ENCODE data around the gene NR6A1. TPM values are rescaled to one million over a fixed set of nuclear protein-coding genes. Genes with fewer than 3 reads are reported as not detected.
A peak's percentile ranks its signal among the peaks of the same experiment; 100 is the strongest.

The NR6A1 gene
- total and polyA plus RNA-seq, 2 experiments from 2014 or later, result 0.16 TPM; not detected in 1

DNA sequence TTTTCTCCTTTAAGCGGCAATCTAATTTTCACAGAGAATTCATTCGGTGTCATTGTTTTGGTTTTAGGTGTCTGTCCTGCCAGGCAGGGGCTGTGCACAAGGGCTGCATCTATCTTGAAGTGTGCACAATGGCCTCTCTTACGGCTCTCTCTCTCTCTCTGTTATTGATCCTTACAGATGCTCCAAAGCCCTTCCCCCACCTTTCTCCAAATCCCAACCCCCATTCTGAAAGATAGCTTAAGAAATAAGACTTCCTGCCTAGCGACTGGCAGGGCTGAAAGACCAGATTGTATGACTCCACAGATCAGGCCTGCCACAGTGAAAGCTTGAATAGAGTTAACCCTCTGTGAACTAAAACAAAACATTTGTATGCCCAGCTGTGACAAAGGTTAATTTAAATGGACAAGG, 177.5 kb downstream of the NR6A1 start:
- in situ Hi-C loops (cut with MboI), result no loop called here
- DNase-seq, result peak; percentile 30
- no peak overlapping the region for H3K27ac ChIP-seq

DNA sequence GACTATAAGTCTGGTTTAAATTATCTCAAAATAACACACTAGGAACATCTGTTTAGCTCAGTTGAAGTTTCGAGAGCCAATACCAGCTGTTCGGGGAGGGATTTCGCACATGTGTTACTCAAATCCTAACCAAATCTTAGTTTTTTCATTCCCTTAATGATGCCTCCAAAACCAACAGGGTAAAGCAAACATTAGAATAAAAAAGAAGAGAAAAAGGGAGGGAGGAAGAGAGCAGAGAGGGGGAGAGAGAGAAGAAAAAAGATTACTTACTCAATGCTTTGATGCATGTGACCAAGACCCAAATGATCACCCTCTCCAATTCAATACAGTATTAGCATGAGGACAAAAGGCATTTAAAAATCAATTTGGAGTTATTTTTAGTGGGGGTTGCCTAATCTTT, 177.9 kb downstream of the NR6A1 start:
- TF ChIP-seq EZH2 (IDR thresholded peaks at IDR 0.05; ENCODE audit: insufficient read depth, poor library complexity, severe bottlenecking), result no peak
- no peak for TF ChIP-seq EZH2phosphoT487 (IDR thresholded peaks at IDR 0.05; ENCODE audit: insufficient read depth, low read depth)
- WGBS, 2 experiments (ENCODE audit: low coverage in 1 of 2, low lambda C conversion rate in 2 of 2, missing lambda C conversion rate in 2 of 2), result 43 to 50% methylated on average over 3 of the region's 3 CpGs
- in situ Hi-C loops (cut with MboI), result no loop called here

More for the DNA sequence above, 177.5 kb downstream of the NR6A1 start:
- peaks cover 12% of the 10 kb centered on the region; the same call in 1 of the 2 replicates for H3K4me1 ChIP-seq (ENCODE audit: insufficient read depth)
- TF ChIP-seq EZH2 (IDR thresholded peaks at IDR 0.05; ENCODE audit: insufficient read depth, poor library complexity, severe bottlenecking) (no peak), EZH2phosphoT487 (IDR thresholded peaks at IDR 0.05; ENCODE audit: insufficient read depth, low read depth) (no peak)
- H3K27me3 ChIP-seq (replicated peaks; ENCODE audit: insufficient read depth), result no peaks in the 10 kb centered on the region
- H2AFZ ChIP-seq, result peak overlapping the region; percentile 50; the same call in 1 of the 2 replicates
- no peaks in the 10 kb centered on the region for H3K36me3 ChIP-seq (ENCODE audit: low read depth)
- H3K9me3 ChIP-seq (ENCODE audit: low read depth), result no peaks in the 10 kb centered on the region
- H3K79me2 ChIP-seq (ENCODE audit: insufficient read depth), result no peaks in the 10 kb centered on the region
- no peaks in the 10 kb centered on the region for H3F3A ChIP-seq (ENCODE audit: insufficient read depth)
- H3K4me3 ChIP-seq, result no peak overlapping the region
- no peak overlapping the region for H3K4me2 ChIP-seq (ENCODE audit: unreplicated experiment)
- H4K20me1 ChIP-seq (ENCODE audit: insufficient read depth), result no peaks in the 10 kb centered on the region
- H3K9ac ChIP-seq, result no peak overlapping the region
- WGBS, 2 experiments (ENCODE audit: low coverage in 1 of 2, low lambda C conversion rate in 2 of 2, missing lambda C conversion rate in 2 of 2), result 28 to 36% methylated on average over 4 of the region's 4 CpGs
- no peaks in the 10 kb centered on the region for H3K9me2 ChIP-seq (ENCODE audit: insufficient read depth)

DNA sequence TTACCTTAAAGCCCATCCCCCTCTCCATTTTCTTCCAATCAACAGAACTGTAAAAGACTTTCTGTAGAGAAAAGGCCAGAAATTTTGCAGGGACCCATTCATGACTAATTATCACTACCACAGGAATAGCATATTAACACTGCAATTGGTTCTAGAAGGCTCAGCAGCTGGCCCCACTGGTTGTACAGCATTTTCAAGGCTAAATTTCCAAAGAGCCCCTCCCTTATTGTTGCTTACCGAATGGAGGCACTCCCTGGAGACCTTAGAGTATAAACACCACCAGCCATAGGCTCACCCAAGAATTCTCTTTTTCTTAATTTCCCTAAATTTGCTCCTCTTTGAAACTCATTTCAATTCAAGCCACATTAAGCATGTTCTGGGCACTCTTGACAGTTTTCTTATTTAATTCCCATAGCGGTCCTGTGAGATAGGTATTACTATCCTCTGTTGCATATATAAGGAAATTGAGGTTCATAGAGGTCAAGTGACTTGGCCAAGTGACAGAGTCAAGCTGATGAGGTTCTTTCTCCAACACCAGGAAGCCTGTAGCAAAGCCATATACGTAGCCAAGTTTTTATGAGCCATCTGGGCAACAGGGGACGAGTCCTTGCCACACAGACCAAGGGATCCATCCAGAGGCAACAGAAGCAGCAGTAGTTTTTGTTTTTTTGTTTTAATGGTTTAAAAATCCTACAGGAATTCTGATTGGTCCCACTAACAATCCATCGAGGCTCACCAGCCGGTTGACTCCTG, 180.0 kb downstream of the NR6A1 start:
- Histone ChIP-seq H2AFZ (no peak overlapping the region), H3K9me2 (ENCODE audit: insufficient read depth) (no peaks in the 10 kb centered on the region), H3K79me2 (ENCODE audit: insufficient read depth) (no peaks in the 10 kb centered on the region), H3K9ac (no peak overlapping the region), H3K27ac (no peak overlapping the region), H3K36me3 (ENCODE audit: low read depth) (no peaks in the 10 kb centered on the region), H3K27me3 (replicated peaks; ENCODE audit: insufficient read depth) (no peaks in the 10 kb centered on the region), H3K9me3 (ENCODE audit: low read depth) (no peaks in the 10 kb centered on the region), H4K20me1 (ENCODE audit: insufficient read depth) (no peaks in the 10 kb centered on the region), H3K4me1 (ENCODE audit: insufficient read depth) (peaks cover 20% of the 10 kb centered on the region; the same call in 1 of the 2 replicates), H3F3A (ENCODE audit: insufficient read depth) (0 out of 2 replicates have a peak, but pooled peaks cover 8% of the 10 kb centered on the region), H3K4me3 (no peak overlapping the region), H3K4me2 (ENCODE audit: unreplicated experiment) (no peak overlapping the region)
- DNase-seq, result no peak
- in situ Hi-C loops (cut with MboI), result no loop called here
- 74 to 77% methylated on average over 6 of the region's 6 CpGs for WGBS, 2 experiments (ENCODE audit: low coverage in 1 of 2, low lambda C conversion rate in 2 of 2, missing lambda C conversion rate in 2 of 2)
- TF ChIP-seq EZH2phosphoT487 (IDR thresholded peaks at IDR 0.05; ENCODE audit: insufficient read depth, low read depth) (no peak), EZH2 (IDR thresholded peaks at IDR 0.05; ENCODE audit: insufficient read depth, poor library complexity, severe bottlenecking) (no peak)

More for the DNA sequence above, 177.9 kb downstream of the NR6A1 start:
- no peaks in the 10 kb centered on the region for H3K27me3 ChIP-seq (replicated peaks; ENCODE audit: insufficient read depth)
- peaks cover 12% of the 10 kb centered on the region; the same call in 1 of the 2 replicates for H3K4me1 ChIP-seq (ENCODE audit: insufficient read depth)
- no peak overlapping the region for H3K4me2 ChIP-seq (ENCODE audit: unreplicated experiment)
- no peak overlapping the region for H3K4me3 ChIP-seq
- H3F3A ChIP-seq (ENCODE audit: insufficient read depth), result no peaks in the 10 kb centered on the region
- no peaks in the 10 kb centered on the region for H3K9me3 ChIP-seq (ENCODE audit: low read depth)
- no peak overlapping the region for H3K27ac ChIP-seq
- no peaks in the 10 kb centered on the region for H4K20me1 ChIP-seq (ENCODE audit: insufficient read depth)
- no peak overlapping the region for H3K9ac ChIP-seq
- no peaks in the 10 kb centered on the region for H3K9me2 ChIP-seq (ENCODE audit: insufficient read depth)
- no peaks in the 10 kb centered on the region for H3K36me3 ChIP-seq (ENCODE audit: low read depth)
- H2AFZ ChIP-seq, result 0 out of 2 replicates have a peak overlapping the region, but pooled peaks have one; percentile 50
- DNase-seq, result no peak
- H3K79me2 ChIP-seq (ENCODE audit: insufficient read depth), result no peaks in the 10 kb centered on the region

DNA sequence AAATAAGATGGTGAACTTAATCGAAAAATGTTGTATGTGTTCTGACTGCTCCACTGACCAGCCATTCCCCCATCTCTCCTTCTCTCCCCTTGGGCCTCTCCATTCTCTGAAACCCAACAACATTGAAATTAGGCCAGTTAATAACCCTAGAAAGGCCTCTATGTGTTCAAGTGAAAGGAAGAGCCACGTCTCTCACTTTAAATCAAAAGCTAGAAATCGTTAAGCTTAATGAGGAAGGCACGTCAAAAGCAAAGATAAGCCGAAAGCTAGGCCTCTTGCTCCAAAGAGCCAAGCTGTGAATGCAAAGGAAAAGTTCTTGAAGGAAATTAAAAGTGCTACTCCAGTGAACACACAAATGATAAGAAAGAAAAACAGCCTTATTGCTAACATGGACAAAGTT, 186.5 kb downstream of the NR6A1 start:
- Histone ChIP-seq H3K36me3 (ENCODE audit: low read depth) (no peaks in the 10 kb centered on the region), H3K27ac (no peak overlapping the region), H3K9me2 (ENCODE audit: insufficient read depth) (no peaks in the 10 kb centered on the region), H3F3A (ENCODE audit: insufficient read depth) (0 out of 2 replicates have a peak, but pooled peaks cover 8% of the 10 kb centered on the region), H3K4me3 (no peak overlapping the region), H3K9me3 (ENCODE audit: low read depth) (no peaks in the 10 kb centered on the region), H4K20me1 (ENCODE audit: insufficient read depth) (no peaks in the 10 kb centered on the region), H3K4me2 (ENCODE audit: unreplicated experiment) (no peak overlapping the region), H3K79me2 (ENCODE audit: insufficient read depth) (no peaks in the 10 kb centered on the region), H3K4me1 (ENCODE audit: insufficient read depth) (peaks cover 11% of the 10 kb centered on the region), H3K27me3 (replicated peaks; ENCODE audit: insufficient read depth) (no peaks in the 10 kb centered on the region), H2AFZ (no peak overlapping the region), H3K9ac (no peak overlapping the region)
- TF ChIP-seq EZH2 (IDR thresholded peaks at IDR 0.05; ENCODE audit: insufficient read depth, poor library complexity, severe bottlenecking) (no peak), EZH2phosphoT487 (IDR thresholded peaks at IDR 0.05; ENCODE audit: insufficient read depth, low read depth) (no peak)
- in situ Hi-C loops (cut with MboI), result no loop called here
- WGBS, 2 experiments (ENCODE audit: low coverage in 1 of 2, low lambda C conversion rate in 2 of 2, missing lambda C conversion rate in 2 of 2), result 77 to 82% methylated on average over 5 of the region's 5 CpGs
- DNase-seq, result no peak
